Progenitor cell of endocrine pancreas (in vitro differentiated cells): ENCODE measurements around the gene SORCS2. TPM values are rescaled to one million over a fixed set of nuclear protein-coding genes. Genes with fewer than 3 reads are reported as not detected.

ENCODE experiments used
- DNase-seq: peaks from one replicate; pipeline ENCODE4 v3.0.0; 2021; ENCODE audit warnings: low spot score; ENCODE audit not compliant: unreplicated experiment
- H3K27ac Mint-ChIP-seq: 2 replicates; pipeline ENCODE4 v1.8.0; 2021; ENCODE audit warnings: mild to moderate bottlenecking, moderate library complexity, mixed read lengths
- H3K27me3 Mint-ChIP-seq: 2 replicates; pipeline ENCODE4 v1.8.0; 2021; ENCODE audit warnings: mixed read lengths
- H3K36me3 Mint-ChIP-seq: 2 replicates; pipeline ENCODE4 v1.8.0; 2022; ENCODE audit warnings: mixed read lengths; ENCODE audit not compliant: insufficient read depth
- H3K4me1 Mint-ChIP-seq: 2 replicates; pipeline ENCODE4 v1.8.0; 2021; ENCODE audit warnings: low read depth, mixed read lengths
- H3K4me3 Mint-ChIP-seq: 2 replicates; pipeline ENCODE4 v1.8.0; 2021; ENCODE audit warnings: low read depth, mild to moderate bottlenecking, moderate library complexity, mixed read lengths
- H3K9me3 Mint-ChIP-seq: 2 replicates; pipeline ENCODE4 v1.8.0; 2021; ENCODE audit warnings: low read depth, mixed read lengths
- CTCF ChIP-seq: fragments of 200-600 bp; sonication (generic); IDR thresholded peaks from one replicate; pipeline ENCODE4 v1.5.0; 2021; ENCODE audit warnings: antibody characterized with exemption, mild to moderate bottlenecking; ENCODE audit not compliant: unreplicated experiment
- total RNA-seq: library from RNA; stranded (reverse); gene quantifications from 2 replicates; pipeline ENCODE4 v1.2.1, GENCODE V29; 2021

The SORCS2 gene
- total RNA-seq, 1 donor from 2014 or later, result 2.2 TPM

GRCh38 chr4:7771056-7771455, 578.7 kb downstream of the SORCS2 start:
- Mint-ChIP-seq H3K4me1 (peaks cover 4% of the 10 kb centered on the region), H3K27me3 (no peaks in the 10 kb centered on the region), H3K9me3 (no peaks in the 10 kb centered on the region), H3K27ac (no peak overlapping the region), H3K36me3 (peaks cover 13% of the 10 kb centered on the region), H3K4me3 (no peak overlapping the region)
- TF ChIP-seq CTCF, result no peak
- no peak for DNase-seq

DNA sequence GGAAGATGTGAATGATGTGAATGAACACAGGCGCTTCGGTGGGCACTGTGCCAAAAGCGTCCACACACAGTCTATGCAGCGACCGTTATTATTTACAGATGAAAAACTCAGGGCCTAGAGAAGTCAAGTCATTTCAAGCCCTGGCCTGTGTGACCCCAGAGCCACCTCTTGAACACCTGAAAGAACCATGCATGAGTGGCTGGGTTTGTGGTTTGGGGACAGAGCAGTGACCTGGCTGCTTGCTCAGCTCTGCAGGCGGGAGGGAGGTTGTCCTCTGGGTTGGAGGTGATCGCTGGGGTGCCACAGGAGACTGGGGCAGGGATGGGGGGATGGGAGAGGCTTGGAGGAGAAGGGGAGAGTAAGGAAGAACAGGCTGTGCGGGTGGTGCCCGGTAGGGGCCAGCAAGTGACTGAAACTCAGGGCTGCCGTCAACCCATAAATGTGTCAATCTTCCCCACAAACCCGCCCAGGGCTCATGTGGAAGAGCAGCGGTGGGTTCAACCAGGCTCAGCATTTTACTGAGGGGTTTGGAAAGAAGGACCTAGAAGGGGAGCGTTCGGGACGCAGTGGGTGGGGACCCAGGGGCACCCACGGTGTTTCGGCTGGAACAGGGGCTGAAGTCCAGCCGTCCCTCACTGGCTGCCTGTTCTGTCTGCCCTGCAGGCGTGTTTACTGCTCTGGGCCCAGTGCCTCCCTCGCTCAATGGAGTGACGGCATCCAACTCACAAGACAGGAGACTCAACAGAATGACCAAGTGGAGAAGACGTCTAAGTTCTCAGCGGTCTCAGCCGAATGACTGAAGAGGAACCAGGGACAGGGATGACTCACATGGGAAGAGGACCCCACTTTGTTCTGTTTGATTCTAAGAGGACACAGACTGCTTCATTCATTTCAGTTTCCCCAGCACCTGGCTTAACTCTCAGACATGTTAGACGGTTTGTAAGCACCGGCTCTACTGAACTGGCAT, 579.5 kb downstream of the SORCS2 start:
- TF ChIP-seq CTCF, result no peak
- H3K4me3 Mint-ChIP-seq, result no peak overlapping the region
- H3K4me1 Mint-ChIP-seq, result peaks cover 4% of the 10 kb centered on the region
- DNase-seq, result no peak
- H3K27me3 Mint-ChIP-seq, result no peaks in the 10 kb centered on the region
- no peaks in the 10 kb centered on the region for H3K9me3 Mint-ChIP-seq
- H3K36me3 Mint-ChIP-seq, result peaks cover 15% of the 10 kb centered on the region
- no peak overlapping the region for H3K27ac Mint-ChIP-seq

- Mint-ChIP-seq H3K9me3 (no peaks in the 10 kb centered on the region), H3K27me3 (no peaks in the 10 kb centered on the region), H3K4me3 (no peak overlapping the region), H3K27ac (no peak overlapping the region), H3K36me3 (peaks cover 19% of the 10 kb centered on the region), H3K4me1 (peaks cover 4% of the 10 kb centered on the region)
- no peak for TF ChIP-seq CTCF
- no peak for DNase-seq
Measured at GRCh38 chr4:7772711-7773385, 580.5 kb downstream of the SORCS2 start.

DNA sequence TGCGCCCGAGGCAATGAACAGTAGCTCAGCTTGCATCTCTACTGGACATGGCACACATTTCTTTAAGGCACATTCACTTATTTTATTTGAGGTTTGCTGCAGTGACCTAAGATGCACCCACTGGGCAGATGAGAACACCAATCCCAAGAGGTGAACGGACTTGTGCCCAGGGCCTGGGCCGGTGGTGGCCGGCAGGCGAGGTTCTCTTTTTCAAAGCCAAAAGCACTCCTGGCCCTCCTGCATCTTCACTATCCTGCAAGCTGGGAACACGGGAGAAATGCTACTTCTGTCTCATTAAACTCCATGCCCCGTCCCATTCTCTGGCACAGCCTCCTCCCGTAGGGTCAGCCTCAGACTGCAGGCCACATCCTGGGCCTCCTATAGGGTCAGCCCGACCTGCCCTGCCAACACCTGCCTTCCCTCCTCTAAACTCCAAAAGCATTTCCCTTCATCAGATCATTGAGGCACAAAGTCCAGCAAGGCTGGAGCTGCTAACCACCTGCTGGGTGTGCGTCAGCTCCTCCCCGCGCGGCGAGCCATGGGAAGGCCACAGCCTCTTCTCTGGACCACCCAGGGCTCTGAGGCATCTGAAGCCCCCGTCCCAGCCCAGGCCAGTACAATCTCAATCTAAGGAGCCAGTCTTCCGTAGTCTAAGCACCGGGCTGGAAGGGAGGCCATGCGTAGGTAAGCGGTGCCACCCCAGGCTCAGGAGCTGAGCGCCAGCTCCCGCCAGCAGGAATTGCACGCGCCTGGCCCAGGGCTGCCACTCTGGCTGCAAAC, 581.3 kb downstream of the SORCS2 start:
- H3K36me3 Mint-ChIP-seq, result peaks cover 24% of the 10 kb centered on the region
- H3K27ac Mint-ChIP-seq, result no peak overlapping the region
- DNase-seq, result no peak
- H3K9me3 Mint-ChIP-seq, result no peaks in the 10 kb centered on the region
- no peaks in the 10 kb centered on the region for H3K27me3 Mint-ChIP-seq
- H3K4me1 Mint-ChIP-seq, result peaks cover 4% of the 10 kb centered on the region
- no peak overlapping the region for H3K4me3 Mint-ChIP-seq
- no peak for TF ChIP-seq CTCF
